Mucosa of rectum (tissue), 2 donors: ENCODE data around the gene DOK6.

Experiments used
- H3K27ac ChIP-seq, 2 donors: one replicate each; pipeline ENCODE4 v1.7.0; 2013; ENCODE audit warnings: inconsistent platforms in 2 of 2, low read depth in 2 of 2, low read length in 2 of 2
- H3K27me3 ChIP-seq, 2 donors: one replicate each; pipeline ENCODE4 v1.7.0; 2013; ENCODE audit warnings: low read length in 2 of 2; ENCODE audit not compliant: control insufficient read depth in 2 of 2, insufficient read depth in 2 of 2
- H3K36me3 ChIP-seq, 2 donors: one replicate each; pipeline ENCODE4 v1.7.0; 2013; ENCODE audit warnings: low read length in 2 of 2; ENCODE audit not compliant: control insufficient read depth in 2 of 2, insufficient read depth in 2 of 2
- H3K4me1 ChIP-seq, 2 donors: one replicate each; pipeline ENCODE4 v1.7.0; 2013; ENCODE audit warnings: low read length in 2 of 2, mild to moderate bottlenecking in 1 of 2; ENCODE audit not compliant: control insufficient read depth in 2 of 2, insufficient read depth in 2 of 2
- H3K4me3 ChIP-seq, 2 donors: one replicate each; pipeline ENCODE4 v1.7.0; 2013; ENCODE audit warnings: low read length in 2 of 2
- H3K9ac ChIP-seq, 2 donors: one replicate each; pipeline ENCODE4 v1.7.0; 2013; ENCODE audit warnings: low read length in 2 of 2, low read depth in 1 of 2, mild to moderate bottlenecking in 1 of 2
- H3K9me3 ChIP-seq, 2 donors: one replicate each; pipeline ENCODE4 v1.7.0; 2013; ENCODE audit warnings: low read length in 2 of 2; ENCODE audit not compliant: control insufficient read depth in 2 of 2
- donor health status: healthy.
- donor health status: Normal muscosa, but diverticular disease.

Gene DOK6

DNA sequence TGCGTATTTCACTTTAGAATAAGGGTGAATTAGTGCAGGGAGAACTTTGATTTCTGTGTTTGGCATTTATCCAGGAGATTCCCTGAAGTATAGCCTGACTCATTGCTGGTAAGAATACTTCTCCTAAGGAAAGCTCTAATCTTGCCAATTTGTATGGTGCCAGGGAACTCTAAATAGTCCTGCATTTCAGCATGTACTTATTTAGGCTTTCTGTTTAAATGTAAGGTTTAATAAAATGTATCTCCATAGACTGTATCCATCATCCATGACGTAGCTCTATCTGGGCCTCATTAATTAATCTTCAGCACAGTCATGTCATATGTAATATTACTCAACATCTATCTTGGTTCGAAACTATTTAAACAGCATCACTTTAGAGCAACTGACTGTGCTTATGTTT is 127.7 kb downstream of the DOK6 start:
- no peaks in the 10 kb centered on the region for H3K27me3 ChIP-seq
- H3K9ac ChIP-seq = no peak overlapping the region
- H3K9me3 ChIP-seq = no peaks in the 10 kb centered on the region
- H3K4me1 ChIP-seq = no peaks in the 10 kb centered on the region
- no peak overlapping the region for H3K27ac ChIP-seq
- no peak overlapping the region for H3K4me3 ChIP-seq
- H3K36me3 ChIP-seq = no peaks in the 10 kb centered on the region

- no peak overlapping the region for H3K27ac ChIP-seq
- no peaks in the 10 kb centered on the region for H3K36me3 ChIP-seq
- H3K27me3 ChIP-seq = no peaks in the 10 kb centered on the region
- H3K9me3 ChIP-seq = no peaks in the 10 kb centered on the region
- no peaks in the 10 kb centered on the region for H3K4me1 ChIP-seq
- no peak overlapping the region for H3K9ac ChIP-seq
- H3K4me3 ChIP-seq = no peak overlapping the region
Observed at GRCh38 chr18:69529151-69529550, 128.5 kb downstream of the DOK6 start.

- Histone ChIP-seq H3K9me3 (no peaks in the 10 kb centered on the region), H3K9ac (no peak overlapping the region), H3K36me3 (no peaks in the 10 kb centered on the region), H3K4me3 (no peak overlapping the region), H3K27me3 (no peaks in the 10 kb centered on the region), H3K27ac (no peak overlapping the region), H3K4me1 (no peaks in the 10 kb centered on the region)
Observed at GRCh38 chr18:69531973-69532372, 131.3 kb downstream of the DOK6 start.

- no peaks in the 10 kb centered on the region for H3K36me3 ChIP-seq
- H3K9ac ChIP-seq = no peak overlapping the region
- no peaks in the 10 kb centered on the region for H3K27me3 ChIP-seq
- no peaks in the 10 kb centered on the region for H3K9me3 ChIP-seq
- no peak overlapping the region for H3K4me3 ChIP-seq
- H3K4me1 ChIP-seq = no peaks in the 10 kb centered on the region
- no peak overlapping the region for H3K27ac ChIP-seq
Observed at GRCh38 chr18:69537183-69537582, 136.5 kb downstream of the DOK6 start.

DNA sequence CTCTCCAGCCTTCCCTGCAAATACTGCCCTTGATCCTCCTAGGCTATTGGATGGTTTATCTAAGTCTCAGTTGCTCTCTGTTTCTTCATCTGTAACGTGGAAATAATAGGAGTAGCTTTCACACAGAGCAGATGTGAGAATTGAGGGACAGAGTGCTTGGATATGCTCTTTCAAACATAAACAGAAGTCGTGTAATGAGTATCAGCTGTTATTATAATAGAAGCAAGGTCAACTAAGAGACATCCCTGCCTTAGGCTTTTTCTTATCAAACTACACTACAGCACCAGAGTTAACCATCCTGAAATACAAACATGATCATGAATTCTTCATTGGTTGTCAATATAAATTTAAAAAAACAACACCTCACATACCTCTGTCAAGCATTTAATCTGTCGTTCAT is 138.2 kb downstream of the DOK6 start:
- H3K27me3 ChIP-seq = no peaks in the 10 kb centered on the region
- H3K4me1 ChIP-seq = no peaks in the 10 kb centered on the region
- no peak overlapping the region for H3K9ac ChIP-seq

DNA sequence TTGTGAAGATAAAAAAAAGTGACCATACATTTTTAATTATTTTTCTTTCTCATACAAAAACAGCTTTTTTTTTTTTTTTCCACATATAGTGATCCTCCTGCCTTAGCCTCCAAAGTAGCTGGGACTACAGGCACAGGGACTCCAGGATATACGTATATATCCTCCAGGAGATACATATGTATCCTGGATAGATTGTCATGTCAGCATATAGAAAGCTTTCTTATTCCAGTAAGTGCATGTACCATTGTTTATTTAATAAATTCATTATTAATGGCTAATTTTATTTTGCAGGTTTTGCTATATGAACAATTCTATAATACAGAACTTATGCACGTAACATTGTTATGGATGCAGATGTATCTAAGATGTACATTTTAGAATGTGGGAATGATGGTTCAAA is 138.7 kb downstream of the DOK6 start:
- Histone ChIP-seq H3K36me3 (no peaks in the 10 kb centered on the region), H3K9me3 (no peaks in the 10 kb centered on the region), H3K4me3 (no peak overlapping the region), H3K4me1 (no peaks in the 10 kb centered on the region), H3K27ac (no peak overlapping the region), H3K27me3 (no peaks in the 10 kb centered on the region), H3K9ac (no peak overlapping the region)

More for the DNA sequence above, 138.2 kb downstream of the DOK6 start:
- Histone ChIP-seq H3K4me3 (no peak overlapping the region), H3K27ac (no peak overlapping the region), H3K9me3 (no peaks in the 10 kb centered on the region), H3K36me3 (no peaks in the 10 kb centered on the region)

DNA sequence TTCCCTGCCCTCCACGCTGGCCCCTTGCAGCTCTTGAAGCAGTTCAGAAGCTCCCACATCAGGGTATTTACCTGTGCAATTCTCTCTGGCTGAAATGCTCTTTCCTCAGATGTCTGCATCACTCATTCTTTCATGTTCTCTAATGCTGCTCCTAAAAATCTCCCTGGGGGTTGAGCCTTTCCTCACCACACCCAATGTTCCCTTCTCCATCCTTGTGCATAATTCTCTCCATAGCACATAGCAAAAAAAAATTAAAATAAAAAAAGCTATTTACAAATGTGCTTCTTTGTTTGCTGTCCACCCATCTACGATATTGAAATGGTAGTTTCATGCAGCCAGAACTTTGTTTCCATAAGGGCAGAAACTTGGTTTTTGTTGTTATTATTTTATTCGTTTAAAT is 155.5 kb downstream of the DOK6 start:
- Histone ChIP-seq H3K9me3 (no peaks in the 10 kb centered on the region), H3K4me3 (no peak overlapping the region), H3K36me3 (no peaks in the 10 kb centered on the region), H3K9ac (no peak overlapping the region), H3K4me1 (no peaks in the 10 kb centered on the region), H3K27me3 (no peaks in the 10 kb centered on the region), H3K27ac (no peak overlapping the region)

GRCh38 chr18:69557282-69557681 is 156.6 kb downstream of the DOK6 start:
- Histone ChIP-seq H3K4me3 (no peak overlapping the region), H3K9ac (no peak overlapping the region), H3K4me1 (no peaks in the 10 kb centered on the region), H3K36me3 (no peaks in the 10 kb centered on the region), H3K27me3 (no peaks in the 10 kb centered on the region), H3K9me3 (no peaks in the 10 kb centered on the region), H3K27ac (no peak overlapping the region)

GRCh38 chr18:69558052-69558451 is 157.4 kb downstream of the DOK6 start:
- H3K36me3 ChIP-seq = no peaks in the 10 kb centered on the region
- H3K9ac ChIP-seq = no peak overlapping the region
- no peaks in the 10 kb centered on the region for H3K4me1 ChIP-seq
- H3K27me3 ChIP-seq = no peaks in the 10 kb centered on the region
- no peak overlapping the region for H3K4me3 ChIP-seq
- H3K9me3 ChIP-seq = no peaks in the 10 kb centered on the region
- no peak overlapping the region for H3K27ac ChIP-seq

DNA sequence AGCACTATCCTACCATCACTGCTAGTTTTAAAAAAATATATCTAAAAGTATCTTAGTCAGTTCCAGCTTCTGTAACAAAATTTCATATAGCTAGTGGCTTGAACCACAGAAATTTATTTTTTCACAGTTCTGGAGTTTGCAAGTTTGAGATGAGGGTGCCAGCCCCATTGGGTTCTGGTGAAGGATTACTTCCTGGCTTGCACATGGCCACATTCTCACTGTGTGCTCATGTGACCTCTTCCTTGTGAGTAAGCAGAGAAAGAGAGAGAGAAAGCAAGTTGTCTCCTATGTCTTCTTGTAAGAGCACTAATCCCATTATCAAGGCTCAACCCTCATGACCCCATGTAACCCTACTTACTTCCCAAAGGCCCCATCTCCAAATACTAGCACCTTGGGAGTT is 158.9 kb downstream of the DOK6 start:
- no peaks in the 10 kb centered on the region for H3K9me3 ChIP-seq
- H3K27me3 ChIP-seq = no peaks in the 10 kb centered on the region
- no peaks in the 10 kb centered on the region for H3K36me3 ChIP-seq
- H3K9ac ChIP-seq = no peak overlapping the region
- no peak overlapping the region for H3K27ac ChIP-seq
- H3K4me1 ChIP-seq = no peaks in the 10 kb centered on the region
- H3K4me3 ChIP-seq = no peak overlapping the region

DNA sequence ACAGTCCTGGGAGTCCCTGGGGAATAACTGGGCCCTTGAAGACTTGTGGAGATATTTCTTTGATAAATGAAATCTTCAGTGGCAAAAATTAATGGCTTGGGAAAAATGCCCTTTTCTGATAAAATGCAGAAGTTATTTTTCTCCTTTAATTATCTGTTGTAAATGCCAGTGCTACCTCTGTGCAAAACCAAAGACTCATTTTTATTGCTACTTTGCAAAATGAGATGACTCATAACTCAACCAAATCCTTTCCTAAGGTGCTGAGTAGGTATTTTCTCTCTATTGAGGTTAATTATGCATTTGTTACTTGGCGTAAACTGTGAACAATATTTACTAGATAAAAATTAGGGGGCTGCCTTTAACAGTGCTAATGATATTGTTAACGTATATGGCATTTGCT is 163.9 kb downstream of the DOK6 start:
- Histone ChIP-seq H3K4me1 (no peaks in the 10 kb centered on the region), H3K27ac (no peak overlapping the region), H3K9ac (no peak overlapping the region), H3K27me3 (no peaks in the 10 kb centered on the region), H3K9me3 (no peaks in the 10 kb centered on the region), H3K36me3 (no peaks in the 10 kb centered on the region), H3K4me3 (no peak overlapping the region)
